ENCODE results near the gene DEPP1.

DNA sequence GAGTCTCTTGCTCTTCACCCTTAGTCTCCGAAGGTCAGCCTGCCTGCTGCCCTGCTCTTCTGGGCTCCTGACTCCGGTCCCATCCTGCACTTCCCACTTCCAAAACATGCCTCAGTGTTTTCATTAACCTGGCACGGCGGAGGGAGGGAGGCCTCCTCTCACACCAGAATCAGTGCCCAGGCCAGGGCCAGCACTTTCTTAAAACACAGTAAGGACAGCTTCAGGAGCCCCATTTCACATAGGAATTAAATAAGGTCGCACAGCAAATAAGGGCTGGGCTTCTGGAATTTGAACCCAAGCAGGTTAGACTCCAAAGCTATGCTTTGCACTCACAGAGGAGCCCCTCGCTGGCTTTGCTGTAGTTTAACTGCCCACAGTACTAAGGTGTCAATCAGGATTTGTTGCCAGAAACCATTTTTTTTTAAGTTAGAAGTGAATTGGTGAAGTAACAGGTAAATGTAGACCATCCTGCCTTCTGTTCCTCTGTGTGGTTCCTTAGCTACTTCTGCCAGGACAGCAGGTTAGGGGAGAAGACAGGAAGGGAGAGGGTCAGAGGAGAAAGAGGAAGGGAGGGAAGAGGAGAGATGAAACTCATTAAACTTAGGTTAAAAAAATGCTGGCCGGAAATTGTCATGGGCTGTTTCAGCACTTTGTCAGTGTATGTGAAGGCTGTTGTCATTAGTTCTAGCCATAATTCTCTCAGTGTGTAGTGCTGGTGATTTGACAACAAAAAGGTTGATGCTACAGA is 18.0 kb downstream of the DEPP1 start:
- TF ChIP-seq EP300 (IDR thresholded peaks at IDR 0.05) = no peak
- TF ChIP-seq, protein P1, sequence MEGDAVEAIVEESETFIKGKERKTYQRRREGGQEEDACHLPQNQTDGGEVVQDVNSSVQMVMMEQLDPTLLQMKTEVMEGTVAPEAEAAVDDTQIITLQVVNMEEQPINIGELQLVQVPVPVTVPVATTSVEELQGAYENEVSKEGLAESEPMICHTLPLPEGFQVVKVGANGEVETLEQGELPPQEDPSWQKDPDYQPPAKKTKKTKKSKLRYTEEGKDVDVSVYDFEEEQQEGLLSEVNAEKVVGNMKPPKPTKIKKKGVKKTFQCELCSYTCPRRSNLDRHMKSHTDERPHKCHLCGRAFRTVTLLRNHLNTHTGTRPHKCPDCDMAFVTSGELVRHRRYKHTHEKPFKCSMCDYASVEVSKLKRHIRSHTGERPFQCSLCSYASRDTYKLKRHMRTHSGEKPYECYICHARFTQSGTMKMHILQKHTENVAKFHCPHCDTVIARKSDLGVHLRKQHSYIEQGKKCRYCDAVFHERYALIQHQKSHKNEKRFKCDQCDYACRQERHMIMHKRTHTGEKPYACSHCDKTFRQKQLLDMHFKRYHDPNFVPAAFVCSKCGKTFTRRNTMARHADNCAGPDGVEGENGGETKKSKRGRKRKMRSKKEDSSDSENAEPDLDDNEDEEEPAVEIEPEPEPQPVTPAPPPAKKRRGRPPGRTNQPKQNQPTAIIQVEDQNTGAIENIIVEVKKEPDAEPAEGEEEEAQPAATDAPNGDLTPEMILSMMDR (IDR thresholded peaks at IDR 0.05) = no peak
- no peak for TF ChIP-seq POLR2AphosphoS5 (IDR thresholded peaks at IDR 0.05)
- TF ChIP-seq POLR2A (IDR thresholded peaks at IDR 0.05) = no peak
